ENCODE results near the gene CALHM2. TPM values are rescaled to one million over a fixed set of nuclear protein-coding genes. Genes with fewer than 3 reads are reported as not detected.
A peak's percentile ranks its signal among the peaks of the same experiment; 100 is the strongest.

The CALHM2 gene
- total and polyA plus RNA-seq, 3 experiments from 2014 or later, result 20.4 to 92.7 (median 22.2) TPM

GRCh38 chr10:103441206-103441605, 11.0 kb downstream of the CALHM2 start:
- H3K4me1 ChIP-seq (ENCODE audit: insufficient read depth, low read length), result no peaks in the 10 kb centered on the region
- H3K36me3 ChIP-seq (ENCODE audit: insufficient read depth, low read length), result peaks cover 40% of the 10 kb centered on the region
- H3K4me3 ChIP-seq (ENCODE audit: low read length), result no peak overlapping the region
- no peak overlapping the region for H3K4me3 Mint-ChIP-seq
- H3K27me3 Mint-ChIP-seq, result no peaks in the 10 kb centered on the region
- no peaks in the 10 kb centered on the region for H3K9me3 ChIP-seq (ENCODE audit: low read length)
- POLR2A ChIA-PET, result no interaction called here
- CTCF ChIA-PET, result interaction anchor here (1.8 kb wide), 1 partner anchor 24 kb away, joined by 6 read pairs; no protein-coding TSS in a partner anchor
- no peaks in the 10 kb centered on the region for H3K27me3 ChIP-seq (ENCODE audit: insufficient read depth, low read length, poor library complexity, severe bottlenecking)
- H3K36me3 Mint-ChIP-seq, result peaks cover 0 to 91% (median 14%) of the 10 kb centered on the region in 3 donors
- peak in 1 of 5 donors; percentile 15 for DNase-seq
- peak overlapping the region in 1 of 8 donors; percentile 38 for H3K27ac Mint-ChIP-seq
- no peak overlapping the region for H3K27ac ChIP-seq (ENCODE audit: low read depth, low read length)
- no peaks in the 10 kb centered on the region for H3K9me3 Mint-ChIP-seq
- H3K4me1 Mint-ChIP-seq, result peaks cover 4 to 19% (median 7%) of the 10 kb centered on the region in 3 donors

DNA sequence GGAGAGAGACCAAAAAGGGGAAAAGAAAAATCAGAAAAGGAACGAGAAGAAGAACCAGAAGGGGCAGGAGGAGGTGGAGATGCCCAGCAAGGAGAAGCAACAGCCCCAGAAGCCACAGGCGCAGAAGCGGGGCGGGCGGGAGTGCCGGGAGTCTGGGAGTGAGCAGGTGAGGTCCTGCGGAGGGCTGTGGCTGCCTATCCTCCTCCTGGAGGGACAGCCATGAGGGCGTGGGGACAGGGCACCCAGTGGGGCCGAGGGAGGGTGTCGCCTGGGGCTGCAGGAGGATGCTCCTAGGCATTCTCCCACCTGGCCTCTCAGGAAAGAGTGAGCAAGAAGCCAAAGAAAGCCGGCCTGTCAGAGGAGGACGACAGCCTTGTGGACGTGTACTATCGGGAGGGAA, 11.8 kb downstream of the CALHM2 start:
- H3K4me3 Mint-ChIP-seq, result no peak overlapping the region
- no peaks in the 10 kb centered on the region for H3K4me1 ChIP-seq (ENCODE audit: insufficient read depth, low read length)
- peak overlapping the region in 4 of 8 donors; percentile 18 to 58 (median 52) for H3K27ac Mint-ChIP-seq
- no peaks in the 10 kb centered on the region for H3K9me3 Mint-ChIP-seq
- H3K4me3 ChIP-seq (ENCODE audit: low read length), result no peak overlapping the region
- POLR2A ChIA-PET, result no interaction called here
- H3K36me3 Mint-ChIP-seq, result peaks cover 0 to 89% (median 14%) of the 10 kb centered on the region in 3 donors
- H3K4me1 Mint-ChIP-seq, result peaks cover 4 to 12% (median 4%) of the 10 kb centered on the region in 3 donors
- no peaks in the 10 kb centered on the region for H3K27me3 Mint-ChIP-seq
- H3K9me3 ChIP-seq (ENCODE audit: low read length), result no peaks in the 10 kb centered on the region
- H3K27ac ChIP-seq (ENCODE audit: low read depth, low read length), result no peak overlapping the region
- H3K27me3 ChIP-seq (ENCODE audit: insufficient read depth, low read length, poor library complexity, severe bottlenecking), result no peaks in the 10 kb centered on the region
- peak in 1 of 5 donors; percentile 36 for DNase-seq
- CTCF ChIA-PET, result no interaction called here
- H3K36me3 ChIP-seq (ENCODE audit: insufficient read depth, low read length), result peaks cover 46% of the 10 kb centered on the region

- peak overlapping the region in 3 of 8 donors; percentile 17 to 68 (median 37) for H3K27ac Mint-ChIP-seq
- H3K36me3 Mint-ChIP-seq, result peaks cover 0 to 87% (median 14%) of the 10 kb centered on the region in 3 donors
- no peak overlapping the region for H3K27ac ChIP-seq (ENCODE audit: low read depth, low read length)
- H3K36me3 ChIP-seq (ENCODE audit: insufficient read depth, low read length), result peaks cover 41% of the 10 kb centered on the region
- ChIA-PET POLR2A (no interaction called here), CTCF (no interaction called here)
- peaks cover under 1 to 6% (median 4%) of the 10 kb centered on the region in 3 donors for H3K4me1 Mint-ChIP-seq
- H3K4me1 ChIP-seq (ENCODE audit: insufficient read depth, low read length), result no peaks in the 10 kb centered on the region
- H3K4me3 Mint-ChIP-seq, result no peak overlapping the region
- no peaks in the 10 kb centered on the region for H3K9me3 Mint-ChIP-seq
- no peak overlapping the region for H3K4me3 ChIP-seq (ENCODE audit: low read length)
- no peaks in the 10 kb centered on the region for H3K9me3 ChIP-seq (ENCODE audit: low read length)
- no peaks in the 10 kb centered on the region for H3K27me3 Mint-ChIP-seq
- H3K27me3 ChIP-seq (ENCODE audit: insufficient read depth, low read length, poor library complexity, severe bottlenecking), result no peaks in the 10 kb centered on the region
- peak in 1 of 5 donors; percentile 5 for DNase-seq
These were observed 12.4 kb downstream of the CALHM2 start for GRCh38 chr10:103439776-103440175.

GRCh38 chr10:103433858-103434257, 18.3 kb downstream of the CALHM2 start:
- H3K27me3 Mint-ChIP-seq, result no peaks in the 10 kb centered on the region
- Histone ChIP-seq H3K27me3 (ENCODE audit: insufficient read depth, low read length, poor library complexity, severe bottlenecking) (no peaks in the 10 kb centered on the region), H3K9me3 (ENCODE audit: low read length) (no peaks in the 10 kb centered on the region), H3K27ac (ENCODE audit: low read depth, low read length) (no peak overlapping the region), H3K4me1 (ENCODE audit: insufficient read depth, low read length) (peaks cover 22% of the 10 kb centered on the region), H3K4me3 (ENCODE audit: low read length) (no peak overlapping the region), H3K36me3 (ENCODE audit: insufficient read depth, low read length) (peaks cover 21% of the 10 kb centered on the region)
- DNase-seq, result no peak
- peak overlapping the region in 2 of 8 donors; percentile 37 to 47 for H3K27ac Mint-ChIP-seq
- H3K36me3 Mint-ChIP-seq, result peaks cover 0 to 83% (median 14%) of the 10 kb centered on the region in 3 donors
- POLR2A ChIA-PET, result interaction anchor here (0.6 kb wide), 1 partner anchor 42 kb away, joined by 3 read pairs; no protein-coding TSS in a partner anchor
- H3K4me1 Mint-ChIP-seq, result peaks cover 14 to 25% (median 24%) of the 10 kb centered on the region in 3 donors
- CTCF ChIA-PET, result interaction anchor here (1.2 kb wide), 1 partner anchor 17 kb away, joined by 3 read pairs; no protein-coding TSS in a partner anchor
- H3K4me3 Mint-ChIP-seq, result no peak overlapping the region
- H3K9me3 Mint-ChIP-seq, result no peaks in the 10 kb centered on the region

DNA sequence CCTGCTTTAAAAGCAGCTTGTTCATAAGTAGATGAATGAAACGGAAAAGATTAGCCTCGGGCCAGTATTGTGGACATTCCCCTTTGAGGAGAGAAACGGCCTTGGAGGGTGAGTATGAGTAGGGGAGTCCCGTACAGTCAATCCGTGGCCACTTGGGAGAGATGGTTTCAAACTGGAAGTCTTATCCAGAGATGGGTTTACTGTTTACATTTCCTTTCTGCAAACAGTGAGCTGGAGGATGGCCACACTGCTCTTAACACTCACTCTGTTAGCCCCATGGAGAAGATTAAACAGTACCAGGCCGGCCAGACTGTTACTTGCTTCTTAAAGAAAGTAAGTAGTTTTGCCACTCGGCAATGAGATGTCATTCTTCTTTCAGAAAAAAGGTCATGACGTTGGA, 20.3 kb downstream of the CALHM2 start:
- no peak for DNase-seq
- Mint-ChIP-seq H3K27ac (peak overlapping the region in 1 of 8 donors; percentile 62), H3K9me3 (no peaks in the 10 kb centered on the region), H3K4me3 (no peak overlapping the region), H3K36me3 (peaks cover 0 to 85% (median 11%) of the 10 kb centered on the region in 3 donors), H3K27me3 (no peaks in the 10 kb centered on the region), H3K4me1 (peaks cover 19 to 34% (median 32%) of the 10 kb centered on the region in 3 donors)
- CTCF ChIA-PET, result interaction anchor here (0.9 to 1.5 kb wide), 3 partner anchors 12 to 51 kb away, joined by 3 to 5 read pairs (median 3); no protein-coding TSS in a partner anchor
- Histone ChIP-seq H3K4me1 (ENCODE audit: insufficient read depth, low read length) (peaks cover 28% of the 10 kb centered on the region), H3K4me3 (ENCODE audit: low read length) (no peak overlapping the region), H3K27ac (ENCODE audit: low read depth, low read length) (no peak overlapping the region), H3K36me3 (ENCODE audit: insufficient read depth, low read length) (peaks cover 23% of the 10 kb centered on the region), H3K27me3 (ENCODE audit: insufficient read depth, low read length, poor library complexity, severe bottlenecking) (no peaks in the 10 kb centered on the region), H3K9me3 (ENCODE audit: low read length) (no peaks in the 10 kb centered on the region)
- POLR2A ChIA-PET, result no interaction called here

DNA sequence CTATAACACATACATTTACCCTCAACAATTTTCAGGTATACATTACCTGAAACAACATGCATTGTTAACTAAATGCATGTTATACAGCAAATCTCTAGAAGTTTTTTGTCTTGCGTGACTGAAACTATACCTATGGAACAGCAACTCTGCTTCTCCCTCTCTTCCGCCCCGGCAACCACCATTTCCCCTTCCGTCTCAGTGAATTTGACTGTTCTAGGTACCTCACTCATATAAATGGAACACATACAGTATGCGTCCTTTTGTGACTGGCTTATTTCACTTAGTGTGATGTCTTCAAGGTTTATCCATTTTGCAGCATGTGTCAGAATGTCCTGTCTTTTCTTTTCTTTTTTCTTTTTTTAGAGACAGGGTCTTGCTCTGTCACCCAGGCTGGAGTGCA, 22.5 kb downstream of the CALHM2 start:
- H3K36me3 ChIP-seq (ENCODE audit: insufficient read depth, low read length), result peaks cover 23% of the 10 kb centered on the region
- POLR2A ChIA-PET, result no interaction called here

GRCh38 chr10:103428989-103429643, 23.1 kb downstream of the CALHM2 start:
- Histone ChIP-seq H3K27me3 (ENCODE audit: insufficient read depth, low read length, poor library complexity, severe bottlenecking) (no peaks in the 10 kb centered on the region), H3K4me3 (ENCODE audit: low read length) (no peak overlapping the region), H3K4me1 (ENCODE audit: insufficient read depth, low read length) (peaks cover 28% of the 10 kb centered on the region), H3K9me3 (ENCODE audit: low read length) (no peaks in the 10 kb centered on the region), H3K36me3 (ENCODE audit: insufficient read depth, low read length) (peaks cover 27% of the 10 kb centered on the region), H3K27ac (ENCODE audit: low read depth, low read length) (no peak overlapping the region)
- DNase-seq, result peak in 1 of 5 donors; percentile 21
- POLR2A ChIA-PET, result no interaction called here
- no peaks in the 10 kb centered on the region for H3K9me3 Mint-ChIP-seq
- CTCF ChIA-PET, result no interaction called here
- H3K36me3 Mint-ChIP-seq, result peaks cover 7 to 85% (median 18%) of the 10 kb centered on the region in 3 donors
- no peaks in the 10 kb centered on the region for H3K27me3 Mint-ChIP-seq
- peak overlapping the region in 3 of 7 donors; percentile 16 to 29 (median 23) for H3K4me3 Mint-ChIP-seq
- H3K27ac Mint-ChIP-seq, result peak overlapping the region in 6 of 8 donors; percentile 8 to 78 (median 66)
- H3K4me1 Mint-ChIP-seq, result peaks cover 21 to 29% (median 28%) of the 10 kb centered on the region in 3 donors

More for the DNA sequence above, 22.5 kb downstream of the CALHM2 start:
- H3K4me1 ChIP-seq (ENCODE audit: insufficient read depth, low read length), result peaks cover 28% of the 10 kb centered on the region
- Mint-ChIP-seq H3K4me1 (peaks cover 19 to 29% (median 28%) of the 10 kb centered on the region in 3 donors), H3K27ac (peak overlapping the region in 5 of 8 donors; percentile 6 to 78 (median 49)), H3K36me3 (peaks cover 3 to 84% (median 15%) of the 10 kb centered on the region in 3 donors), H3K9me3 (no peaks in the 10 kb centered on the region), H3K4me3 (peak overlapping the region in 5 of 7 donors; percentile 0 to 52 (median 20)), H3K27me3 (no peaks in the 10 kb centered on the region)
- no peaks in the 10 kb centered on the region for H3K9me3 ChIP-seq (ENCODE audit: low read length)
- no peak for DNase-seq
- H3K4me3 ChIP-seq (ENCODE audit: low read length), result no peak overlapping the region
- CTCF ChIA-PET, result no interaction called here
- H3K27ac ChIP-seq (ENCODE audit: low read depth, low read length), result no peak overlapping the region
- no peaks in the 10 kb centered on the region for H3K27me3 ChIP-seq (ENCODE audit: insufficient read depth, low read length, poor library complexity, severe bottlenecking)

GRCh38 chr10:103427866-103428265, 24.3 kb downstream of the CALHM2 start:
- H3K27ac Mint-ChIP-seq, result peak overlapping the region in 2 of 8 donors; percentile 41 to 50
- H3K4me3 ChIP-seq (ENCODE audit: low read length), result no peak overlapping the region
- DNase-seq, result no peak
- CTCF ChIA-PET, result interaction anchor here (1.4 kb wide), 1 partner anchor 10 kb away, joined by 7 read pairs; no protein-coding TSS in a partner anchor
- no peaks in the 10 kb centered on the region for H3K9me3 ChIP-seq (ENCODE audit: low read length)
- H3K36me3 Mint-ChIP-seq, result peaks cover 9 to 85% (median 24%) of the 10 kb centered on the region in 3 donors
- no peaks in the 10 kb centered on the region for H3K9me3 Mint-ChIP-seq
- H3K4me1 Mint-ChIP-seq, result peaks cover 21 to 29% (median 28%) of the 10 kb centered on the region in 3 donors
- H3K27me3 Mint-ChIP-seq, result no peaks in the 10 kb centered on the region
- no peak overlapping the region for H3K27ac ChIP-seq (ENCODE audit: low read depth, low read length)
- H3K27me3 ChIP-seq (ENCODE audit: insufficient read depth, low read length, poor library complexity, severe bottlenecking), result no peaks in the 10 kb centered on the region
- peaks cover 28% of the 10 kb centered on the region for H3K4me1 ChIP-seq (ENCODE audit: insufficient read depth, low read length)
- POLR2A ChIA-PET, result no interaction called here
- peaks cover 33% of the 10 kb centered on the region for H3K36me3 ChIP-seq (ENCODE audit: insufficient read depth, low read length)
- no peak overlapping the region for H3K4me3 Mint-ChIP-seq
